Right ventricle myocardium inferior (tissue), 1 donor: ENCODE data around the gene GFM2. TPM values are rescaled to one million over a fixed set of nuclear protein-coding genes. Genes with fewer than 3 reads are reported as not detected.
"Not testable (repeated sequence)": the region's sequence is repeated elsewhere in the genome, so short reads cannot be mapped to it uniquely, and the experiment has no call there.

Experiments used
- ATAC-seq: fragments of 200-7000 bp; cut with Tn5 transposase; one replicate; pipeline ENCODE4 v1.9.1; 2020; ENCODE audit warnings: mild to moderate bottlenecking, moderate library complexity
- DNase-seq: peaks from one replicate; pipeline ENCODE4 v3.0.0; 2021; ENCODE audit errors: missing footprints
- intact Hi-C: fragments of 100-400 bp; cut with DNase I; formaldehyde crosslinking; loops from one replicate; pipeline ENCODE4 v1.11.0; 2022
- total RNA-seq: library from RNA; stranded (reverse); fragmentation: NEBNext Ultra II Directional; extraction: Animal tissue kit (Norgen Biotek cat#: 25700); gene quantifications from one replicate; pipeline ENCODE4 v1.2.1, GENCODE V29; 2021
- donor health status: DM: no; HTN: yes; CAD: no; lungs with severe emphysema.

The GFM2 gene
- total RNA-seq, 1 donor from 2014 or later: 44.6 TPM

GRCh38 chr5:74736759-74737158, 30.2 kb downstream of the GFM2 start:
- ATAC-seq: no peak
- intact Hi-C loops: no loop called here
- DNase-seq: no peak

- intact Hi-C loops: no loop called here
- ATAC-seq: no peak
- DNase-seq: no peak
These were observed 41.6 kb downstream of the GFM2 start for GRCh38 chr5:74725331-74725730.

- intact Hi-C loops: no loop called here
- DNase-seq (no peak), ATAC-seq (no peak)
These were observed 44.6 kb downstream of the GFM2 start for GRCh38 chr5:74722271-74722670.

- intact Hi-C loops: no loop called here
- ATAC-seq (no peak), DNase-seq (no peak)
These were observed 49.3 kb downstream of the GFM2 start for GRCh38 chr5:74717596-74717995.

- ATAC-seq (no peak), DNase-seq (no peak)
- intact Hi-C loops: no loop called here
These were observed 73.7 kb downstream of the GFM2 start for GRCh38 chr5:74693191-74693590.

GRCh38 chr5:74686962-74687751, 79.8 kb downstream of the GFM2 start:
- intact Hi-C loops: no loop called here
- ATAC-seq (no peak), DNase-seq (no peak)

- intact Hi-C loops: no loop called here
- peak; percentile 29 for ATAC-seq
- no peak for DNase-seq
These were observed 80.8 kb downstream of the GFM2 start for GRCh38 chr5:74685979-74686631.

GRCh38 chr5:74684900-74685851, 81.7 kb downstream of the GFM2 start, which contains the start of gene HEXB:
Gene HEXB (plus strand): TSS chr5:74685233. CDS start chr5:74685261, 28 bp downstream.
- intact Hi-C loops: no loop called here
- DNase-seq: peak; percentile 97
- ATAC-seq: peak; percentile 99

- no peak for DNase-seq
- intact Hi-C loops: no loop called here
- no peak for ATAC-seq
These were observed 87.0 kb downstream of the GFM2 start for GRCh38 chr5:74679966-74680365.

GRCh38 chr5:74679300-74679699, 87.6 kb downstream of the GFM2 start:
- DNase-seq, ATAC-seq, intact Hi-C loops: not testable (repeated sequence)

- DNase-seq, intact Hi-C loops, ATAC-seq: not testable (repeated sequence)
These were observed 88.8 kb downstream of the GFM2 start for GRCh38 chr5:74678123-74678522.

GRCh38 chr5:74676466-74676865, 90.5 kb downstream of the GFM2 start:
- ATAC-seq, intact Hi-C loops, DNase-seq: not testable (repeated sequence)

GRCh38 chr5:74673011-74673790, 93.7 kb downstream of the GFM2 start:
- intact Hi-C loops: loop anchor here (5.0 kb wide), 1 partner anchor 244 kb away; no protein-coding TSS in a partner anchor
- ATAC-seq: peak; percentile 68
- DNase-seq: no peak

- peak; percentile 82 for ATAC-seq
- no peak for DNase-seq
- intact Hi-C loops: loop anchor here (5.0 kb wide), 1 partner anchor 245 kb away; no protein-coding TSS in a partner anchor
These were observed 94.6 kb downstream of the GFM2 start for GRCh38 chr5:74672215-74672877.
